Naive thymus-derived CD8-positive, alpha-beta T cell (primary cell): Measurements from ENCODE around the gene SLC7A10. TPM values are rescaled to one million over a fixed set of nuclear protein-coding genes. Genes with fewer than 3 reads are reported as not detected.
A peak's percentile ranks its signal among the peaks of the same experiment; 100 is the strongest.

Experiments used
- ATAC-seq, 2 donors: fragments of 150-1000 bp; cut with Tn5 transposase in 1 of 2; sonication (Bioruptor Pico), chemical (Tn5 transposase) in 1 of 2; 1 replicate in 1 of 2; 2 replicates in 1 of 2; pipeline ENCODE4 v1.10.0; 2021; ENCODE audit warnings: mild to moderate bottlenecking in 2 of 2, moderate library complexity in 2 of 2
- POLR2A ChIA-PET: fragments of 350-600 bp; sonication (Branson Sonifier 250); formaldehyde crosslinking; loops from one replicate; lab custom pipeline; 2021; ENCODE audit warnings: antibody characterized with exemption; lab: Charles Lee
- DNase-seq, 10 donors: peaks; one replicate each; pipeline versions ENCODE4 v3.0.0 to v3.0.0-alpha.2; 2020 to 2022
- H3K27ac Mint-ChIP-seq, 10 donors: one replicate each; pipeline ENCODE4 v1.8.0; 2020 to 2022; ENCODE audit warnings: mild to moderate bottlenecking in 10 of 10, mixed read lengths in 10 of 10, moderate library complexity in 4 of 10, inconsistent platforms in 1 of 10
- H3K27me3 Mint-ChIP-seq, 5 donors: one replicate each; pipeline ENCODE4 v1.8.0; 2021 to 2022; ENCODE audit warnings: mixed read lengths in 5 of 5
- H3K36me3 Mint-ChIP-seq, 3 donors: one replicate each; pipeline ENCODE4 v1.8.0; 2020 to 2022; ENCODE audit warnings: mixed read lengths in 3 of 3, mild to moderate bottlenecking in 2 of 3, inconsistent platforms in 1 of 3
- H3K4me1 Mint-ChIP-seq, 4 donors: one replicate each; pipeline ENCODE4 v1.8.0; 2021 to 2022; ENCODE audit warnings: mixed read lengths in 4 of 4
- H3K4me3 Mint-ChIP-seq, 10 donors: one replicate each; pipeline ENCODE4 v1.8.0; 2020 to 2022; ENCODE audit warnings: mild to moderate bottlenecking in 10 of 10, mixed read lengths in 10 of 10, moderate library complexity in 6 of 10, inconsistent platforms in 1 of 10
- H3K9me3 Mint-ChIP-seq, 9 donors: one replicate each; pipeline ENCODE4 v1.8.0; 2020 to 2022; ENCODE audit warnings: mixed read lengths in 9 of 9, mild to moderate bottlenecking in 3 of 9, inconsistent platforms in 1 of 9, moderate library complexity in 1 of 9
- polyA plus RNA-seq, 3 donors: library from polyadenylated mRNA; unstranded; fragments of 300-500 nt; fragmentation: Illumina TruSeq; gene quantifications; one replicate each; pipeline ENCODE4 v1.2.3, GENCODE V29; 2021
- total RNA-seq, 8 experiments: library from RNA in 2 of 8; stranded (reverse) in 2 of 8; gene quantifications; one replicate each; pipeline ENCODE4 v1.2.3 and lab custom pipeline; 2021 to 2026

Gene SLC7A10
- total and polyA plus RNA-seq, 5 experiments from 2014 or later, result not detected

- H3K27ac Mint-ChIP-seq, result no peak overlapping the region
- H3K9me3 Mint-ChIP-seq, result no peaks in the 10 kb centered on the region
- ATAC-seq (no peak), DNase-seq (no peak)
- POLR2A ChIA-PET, result no interaction called here
- peaks cover 5 to 21% (median 9%) of the 10 kb centered on the region in 5 donors for H3K27me3 Mint-ChIP-seq
- H3K4me3 Mint-ChIP-seq, result no peak overlapping the region
- H3K36me3 Mint-ChIP-seq, result no peaks in the 10 kb centered on the region
- peaks cover 0 to 2% (median under 1%) of the 10 kb centered on the region in 4 donors for H3K4me1 Mint-ChIP-seq
Measured at GRCh38 chr19:33199441-33200265, 26.0 kb downstream of the SLC7A10 start.

GRCh38 chr19:33198169-33198568 lies 27.5 kb downstream of the SLC7A10 start:
- Mint-ChIP-seq H3K9me3 (no peaks in the 10 kb centered on the region), H3K4me1 (peaks cover 0 to 6% (median 4%) of the 10 kb centered on the region in 4 donors), H3K27ac (no peak overlapping the region), H3K36me3 (no peaks in the 10 kb centered on the region), H3K27me3 (peaks cover 10 to 28% (median 14%) of the 10 kb centered on the region in 5 donors), H3K4me3 (no peak overlapping the region)
- no peak for ATAC-seq
- POLR2A ChIA-PET, result no interaction called here
- no peak for DNase-seq

GRCh38 chr19:33197591-33198000 lies 28.1 kb downstream of the SLC7A10 start:
- ATAC-seq (no peak), DNase-seq (no peak)
- no peak overlapping the region for H3K4me3 Mint-ChIP-seq
- POLR2A ChIA-PET, result no interaction called here
- H3K9me3 Mint-ChIP-seq, result no peaks in the 10 kb centered on the region
- H3K36me3 Mint-ChIP-seq, result no peaks in the 10 kb centered on the region
- peaks cover 0 to 6% (median 3%) of the 10 kb centered on the region in 4 donors for H3K4me1 Mint-ChIP-seq
- no peak overlapping the region for H3K27ac Mint-ChIP-seq
- peaks cover 15 to 33% (median 19%) of the 10 kb centered on the region in 5 donors for H3K27me3 Mint-ChIP-seq

DNA sequence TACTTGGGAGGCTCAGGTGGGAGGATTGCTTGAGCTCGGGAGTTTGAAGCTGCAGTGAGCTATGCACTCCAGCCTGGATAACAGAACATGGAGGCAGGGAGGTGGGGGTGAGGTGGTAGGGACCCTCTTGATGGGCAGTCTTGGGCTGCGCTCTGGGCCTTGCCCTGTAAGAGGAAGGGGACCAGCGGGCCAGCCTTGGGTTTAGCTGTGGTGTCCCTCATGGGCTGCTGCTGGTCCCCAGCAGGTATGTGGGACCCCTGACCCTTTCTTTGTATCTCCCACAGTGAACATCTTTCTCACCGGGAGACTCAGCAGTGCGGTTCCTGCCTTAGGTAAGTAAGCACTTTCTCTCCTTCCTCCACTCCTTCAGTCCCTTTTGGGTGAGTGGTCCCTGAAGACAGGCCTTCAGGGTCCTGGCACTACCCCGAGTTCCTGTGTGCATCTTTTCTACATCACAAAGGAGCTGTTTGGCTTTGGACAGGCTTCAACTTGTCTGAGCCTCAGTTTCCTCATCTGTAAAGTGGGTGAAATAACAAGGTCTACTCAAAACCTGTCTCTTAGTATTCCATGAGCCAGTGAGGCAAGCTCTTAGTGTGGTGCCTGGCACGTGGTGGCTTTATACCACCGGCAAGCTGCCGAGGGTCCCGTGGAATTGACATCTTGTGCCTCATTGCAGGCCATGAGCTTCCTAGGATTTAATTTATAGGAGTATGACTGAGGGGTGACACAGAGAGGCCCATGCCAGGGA lies 29.0 kb downstream of the SLC7A10 start:
- Mint-ChIP-seq H3K4me3 (peak overlapping the region in 5 of 10 donors; percentile 7 to 59 (median 54)), H3K36me3 (peaks cover 0 to 3% (median 0%) of the 10 kb centered on the region in 3 donors), H3K27ac (peak overlapping the region in 1 of 10 donors; percentile 52), H3K9me3 (no peaks in the 10 kb centered on the region), H3K27me3 (peaks cover 24 to 42% (median 28%) of the 10 kb centered on the region in 5 donors), H3K4me1 (peaks cover 0 to 6% (median 3%) of the 10 kb centered on the region in 4 donors)
- DNase-seq, result no peak
- ATAC-seq, result no peak
- POLR2A ChIA-PET, result interaction anchor here (0.6 to 2.5 kb wide), 2 partner anchors 12 to 20 kb away, joined by 3 to 8 read pairs; no protein-coding TSS in a partner anchor

DNA sequence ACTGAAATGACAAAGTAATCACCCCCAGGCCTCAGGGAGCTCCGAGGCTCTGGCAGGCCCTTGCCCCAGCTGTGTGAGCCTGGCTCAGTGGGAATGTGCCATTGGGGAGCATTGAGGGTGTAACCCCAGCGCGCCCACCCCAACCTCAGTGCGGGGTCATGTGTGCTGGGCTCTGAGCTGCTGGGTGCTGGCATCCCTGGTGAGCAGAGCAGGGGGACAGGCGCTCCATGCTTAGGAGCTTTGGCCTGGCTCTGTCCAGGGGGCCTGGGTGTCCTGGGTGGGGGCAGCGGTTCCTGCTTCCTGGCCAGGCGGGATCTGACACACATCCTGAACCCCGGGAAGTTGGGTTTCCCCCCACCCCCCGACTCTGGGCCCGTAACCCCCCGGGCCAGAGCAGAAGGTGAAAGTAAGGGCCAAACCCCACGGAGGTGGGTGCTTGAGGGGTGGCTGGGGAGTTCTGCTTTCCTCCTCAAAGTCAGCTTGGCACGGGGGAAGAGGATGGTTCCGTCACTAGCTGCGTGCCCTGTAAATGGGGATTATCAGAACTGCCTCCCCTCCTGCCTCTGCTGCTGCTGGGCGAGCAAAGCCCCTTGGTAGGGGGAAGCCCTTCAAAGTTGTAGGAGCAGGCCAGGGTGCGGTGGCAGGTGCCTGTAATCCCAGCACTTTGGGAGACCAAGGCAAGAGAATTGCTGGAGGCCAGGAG lies 29.9 kb downstream of the SLC7A10 start:
- H3K9me3 Mint-ChIP-seq, result no peaks in the 10 kb centered on the region

GRCh38 chr19:33194886-33195644 lies 30.6 kb downstream of the SLC7A10 start:
- Mint-ChIP-seq H3K4me3 (peak overlapping the region in 9 of 10 donors; percentile 30 to 66 (median 38)), H3K4me1 (peaks cover 0 to 6% (median 3%) of the 10 kb centered on the region in 4 donors), H3K27ac (peak overlapping the region in 1 of 10 donors; percentile 25), H3K36me3 (peaks cover 0 to 3% (median 0%) of the 10 kb centered on the region in 3 donors), H3K9me3 (no peaks in the 10 kb centered on the region), H3K27me3 (peaks cover 24 to 50% (median 34%) of the 10 kb centered on the region in 5 donors)
- ATAC-seq (no peak), DNase-seq (no peak)
- POLR2A ChIA-PET, result interaction anchor here (2.5 kb wide), 1 partner anchor 18 kb away, joined by 8 read pairs; no protein-coding TSS in a partner anchor

More for the DNA sequence above, 29.9 kb downstream of the SLC7A10 start:
- no peak for ATAC-seq
- Mint-ChIP-seq H3K27ac (no peak overlapping the region), H3K27me3 (peaks cover 24 to 45% (median 29%) of the 10 kb centered on the region in 5 donors), H3K36me3 (peaks cover 0 to 3% (median 0%) of the 10 kb centered on the region in 3 donors), H3K4me3 (peak overlapping the region in 2 of 10 donors; percentile 30 to 38), H3K4me1 (peaks cover 0 to 6% (median 3%) of the 10 kb centered on the region in 4 donors)
- no peak for DNase-seq
- POLR2A ChIA-PET, result interaction anchor here (2.5 kb wide), 1 partner anchor 19 kb away, joined by 8 read pairs; no protein-coding TSS in a partner anchor

DNA sequence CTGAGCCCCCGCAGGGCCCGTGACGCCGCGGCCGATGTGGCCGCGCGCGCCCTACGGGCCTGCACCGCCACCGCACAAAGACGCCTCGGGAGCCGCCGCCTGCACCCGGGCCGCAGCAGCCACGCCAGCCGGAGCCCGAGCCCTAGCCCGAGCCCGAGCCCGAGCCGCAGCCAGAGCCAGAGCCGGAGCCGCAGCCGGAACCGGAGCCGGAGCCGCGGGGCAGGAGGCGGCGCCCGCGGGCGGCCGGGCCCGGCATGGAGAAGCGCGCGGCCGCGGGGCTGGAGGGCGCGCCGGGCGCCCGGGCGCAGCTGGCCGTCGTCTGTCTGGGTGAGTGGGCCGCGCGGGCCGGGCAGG lies 31.1 kb downstream of the SLC7A10 start:
- Mint-ChIP-seq H3K27ac (no peak overlapping the region), H3K27me3 (peaks cover 24 to 51% (median 34%) of the 10 kb centered on the region in 5 donors), H3K4me3 (no peak overlapping the region), H3K4me1 (peaks cover 0 to 6% (median 3%) of the 10 kb centered on the region in 4 donors), H3K36me3 (peaks cover 0 to 3% (median 0%) of the 10 kb centered on the region in 3 donors), H3K9me3 (no peaks in the 10 kb centered on the region)
- ATAC-seq, result no peak
- no peak for DNase-seq
- POLR2A ChIA-PET, result no interaction called here

GRCh38 chr19:33193865-33194362 lies 31.7 kb downstream of the SLC7A10 start, which contains the start of gene LRP3:
Gene LRP3, plus strand, starts transcription at chr19:33194330. Its CDS starts 456 bp downstream, at chr19:33194786.
- ATAC-seq (no peak), DNase-seq (no peak)
- H3K4me3 Mint-ChIP-seq, result peak within 1 kb of the TSS in 9 of 10 donors; percentile 33 to 76 (median 61)
- peaks cover 22 to 51% (median 31%) of the 10 kb centered on the region in 5 donors for H3K27me3 Mint-ChIP-seq
- H3K36me3 Mint-ChIP-seq, result peaks cover 0 to 3% (median 0%) of the 10 kb centered on the region in 3 donors
- no peak within 1 kb of the TSS for H3K27ac Mint-ChIP-seq
- H3K4me1 Mint-ChIP-seq, result peaks cover 0 to 6% (median 3%) of the 10 kb centered on the region in 4 donors
- no peaks in the 10 kb centered on the region for H3K9me3 Mint-ChIP-seq
- POLR2A ChIA-PET, result no interaction called here

GRCh38 chr19:33193269-33193864 lies 32.3 kb downstream of the SLC7A10 start:
- ATAC-seq (no peak), DNase-seq (no peak)
- no peak overlapping the region for H3K27ac Mint-ChIP-seq
- H3K9me3 Mint-ChIP-seq, result no peaks in the 10 kb centered on the region
- peaks cover 0 to 6% (median 3%) of the 10 kb centered on the region in 4 donors for H3K4me1 Mint-ChIP-seq
- H3K36me3 Mint-ChIP-seq, result peaks cover 0 to 3% (median 0%) of the 10 kb centered on the region in 3 donors
- H3K4me3 Mint-ChIP-seq, result peak overlapping the region in 9 of 10 donors; percentile 33 to 76 (median 61)
- POLR2A ChIA-PET, result no interaction called here
- peaks cover 21 to 51% (median 31%) of the 10 kb centered on the region in 5 donors for H3K27me3 Mint-ChIP-seq

GRCh38 chr19:33192010-33192409 lies 33.6 kb downstream of the SLC7A10 start:
- DNase-seq, result no peak
- H3K4me3 Mint-ChIP-seq, result peak overlapping the region in 1 of 10 donors; percentile 45
- peaks cover 18 to 48% (median 31%) of the 10 kb centered on the region in 5 donors for H3K27me3 Mint-ChIP-seq
- H3K27ac Mint-ChIP-seq, result no peak overlapping the region
- H3K4me1 Mint-ChIP-seq, result peaks cover under 1 to 7% (median 3%) of the 10 kb centered on the region in 4 donors
- H3K9me3 Mint-ChIP-seq, result no peaks in the 10 kb centered on the region
- H3K36me3 Mint-ChIP-seq, result peaks cover 0 to 3% (median 0%) of the 10 kb centered on the region in 3 donors
- no peak for ATAC-seq
- POLR2A ChIA-PET, result no interaction called here

GRCh38 chr19:33191501-33191900 lies 34.1 kb downstream of the SLC7A10 start:
- H3K36me3 Mint-ChIP-seq, result peaks cover 0 to 3% (median 0%) of the 10 kb centered on the region in 3 donors
- H3K4me3 Mint-ChIP-seq, result no peak overlapping the region
- no peaks in the 10 kb centered on the region for H3K9me3 Mint-ChIP-seq
- H3K4me1 Mint-ChIP-seq, result peaks cover 3 to 12% (median 7%) of the 10 kb centered on the region in 4 donors
- DNase-seq (no peak), ATAC-seq (no peak)
- H3K27ac Mint-ChIP-seq, result peak overlapping the region in 1 of 10 donors; percentile 12
- H3K27me3 Mint-ChIP-seq, result peaks cover 16 to 43% (median 26%) of the 10 kb centered on the region in 5 donors
- POLR2A ChIA-PET, result no interaction called here
